GM23338 (cell line): Measurements from ENCODE around the gene NUMB. TPM values are rescaled to one million over a fixed set of nuclear protein-coding genes. Genes with fewer than 3 reads are reported as not detected.

Source experiments
- ATAC-seq: fragments of 200-7000 bp; cut with Tn5 transposase; 3 replicates; pipeline ENCODE4 v1.9.1; 2020
- DNase-seq: peaks from one replicate; pipeline ENCODE4 v3.0.0-alpha.2; 2015; ENCODE audit warnings: low spot score
- H2AFZ ChIP-seq: fragments of 200-600 bp; sonication (generic); 2 replicates; pipeline ENCODE4 v1.8.0; 2016; ENCODE audit warnings: antibody characterized with exemption, mild to moderate bottlenecking, moderate library complexity
- H3F3A ChIP-seq: fragments of 200-600 bp; sonication (generic); replicated peaks from 2 replicates; pipeline ENCODE4 v1.8.0; 2017; ENCODE audit warnings: antibody characterized with exemption, mixed run types, low read depth
- H3K27ac ChIP-seq: fragments of 200-600 bp; sonication (generic); 2 replicates; pipeline ENCODE4 v1.6.1; 2016; ENCODE audit warnings: low read depth
- H3K27me3 ChIP-seq: fragments of 200-600 bp; sonication (generic); 2 replicates; pipeline ENCODE4 v1.8.0; 2016; ENCODE audit warnings: mild to moderate bottlenecking, mixed run types, moderate library complexity; ENCODE audit not compliant: insufficient read depth
- H3K36me3 ChIP-seq: fragments of 200-600 bp; sonication (generic); 2 replicates; pipeline ENCODE4 v1.8.0; 2016; ENCODE audit warnings: mild to moderate bottlenecking; ENCODE audit not compliant: insufficient read depth
- H3K4me1 ChIP-seq: fragments of 200-600 bp; sonication (generic); 2 replicates; pipeline ENCODE4 v1.8.0; 2016; ENCODE audit warnings: mild to moderate bottlenecking, moderate library complexity; ENCODE audit not compliant: insufficient read depth
- H3K4me2 ChIP-seq: fragments of 200-600 bp; sonication (generic); 2 replicates; pipeline ENCODE4 v1.7.1; 2017; ENCODE audit warnings: mixed run types
- H3K4me3 ChIP-seq: fragments of 200-600 bp; sonication (generic); 2 replicates; pipeline ENCODE4 v1.6.1; 2016; ENCODE audit warnings: mixed run types
- H3K79me2 ChIP-seq: fragments of 200-600 bp; sonication (generic); replicated peaks from 2 replicates; pipeline ENCODE4 v1.8.0; 2017; ENCODE audit warnings: mild to moderate bottlenecking; ENCODE audit not compliant: insufficient read depth
- H3K9me2 ChIP-seq: fragments of 200-600 bp; sonication (generic); 2 replicates; pipeline ENCODE4 v1.8.0; 2017; ENCODE audit not compliant: insufficient read depth
- H4K20me1 ChIP-seq: fragments of 200-600 bp; sonication (generic); replicated peaks from 2 replicates; pipeline ENCODE4 v1.8.0; 2017; ENCODE audit warnings: mild to moderate bottlenecking; ENCODE audit not compliant: insufficient read depth
- H3K27ac Mint-ChIP-seq: 2 replicates; pipeline ENCODE4 v1.8.0; 2020; ENCODE audit warnings: inconsistent platforms, mild to moderate bottlenecking, moderate library complexity, mixed read lengths
- H3K27me3 Mint-ChIP-seq: 3 replicates; pipeline ENCODE4 v1.8.0; 2022; ENCODE audit warnings: low read depth, mild to moderate bottlenecking, moderate library complexity, mixed read lengths, inconsistent platforms; ENCODE audit not compliant: insufficient read depth, poor library complexity
- H3K36me3 Mint-ChIP-seq: 3 replicates; pipeline ENCODE4 v1.8.0; 2021; ENCODE audit warnings: low read depth, mild to moderate bottlenecking, inconsistent platforms, moderate library complexity, mixed read lengths
- H3K4me1 Mint-ChIP-seq: 3 replicates; pipeline ENCODE4 v1.8.0; 2020; ENCODE audit warnings: mild to moderate bottlenecking, inconsistent platforms, mixed read lengths
- H3K4me3 Mint-ChIP-seq: 3 replicates; pipeline ENCODE4 v1.8.0; 2021; ENCODE audit warnings: moderate library complexity, mild to moderate bottlenecking, inconsistent platforms, mixed read lengths
- H3K9me3 Mint-ChIP-seq: 3 replicates; pipeline ENCODE4 v1.8.0; 2020; ENCODE audit warnings: moderate library complexity, mild to moderate bottlenecking, inconsistent platforms, mixed read lengths
- EZH2 ChIP-seq: fragments of 200-600 bp; sonication (generic); IDR thresholded peaks from one replicate; pipeline ENCODE4 v1.8.0; 2017; ENCODE audit warnings: antibody characterized with exemption, mild to moderate bottlenecking, low read depth; ENCODE audit not compliant: unreplicated experiment
- EZH2phosphoT487 ChIP-seq: fragments of 200-600 bp; sonication (generic); IDR thresholded peaks from one replicate; pipeline ENCODE4 v1.8.1; 2018; ENCODE audit warnings: antibody characterized with exemption; ENCODE audit not compliant: unreplicated experiment
- JUNB ChIP-seq: IDR thresholded peaks from one replicate; pipeline ENCODE4 v1.6.1; 2016; ENCODE audit warnings: antibody characterized with exemption; ENCODE audit not compliant: unreplicated experiment
- POLR2AphosphoS5 ChIP-seq: IDR thresholded peaks from 2 replicates; pipeline ENCODE4 v1.6.1; 2016; ENCODE audit warnings: antibody characterized with exemption, low read depth
- REST ChIP-seq: IDR thresholded peaks from one replicate; pipeline ENCODE4 v1.6.1; 2018; ENCODE audit warnings: antibody characterized with exemption; ENCODE audit not compliant: unreplicated experiment
- STAT1 ChIP-seq: IDR thresholded peaks from one replicate; pipeline ENCODE4 v1.6.1; 2016; ENCODE audit warnings: antibody characterized with exemption; ENCODE audit not compliant: unreplicated experiment
- ZNF114 ChIP-seq: fragments of 250-450 bp; sonication (Bioruptor Pico); IDR thresholded peaks from 2 replicates; pipeline ENCODE4 v1.5.0; 2020; ENCODE audit warnings: mild to moderate bottlenecking, moderate library complexity
- ZNF331 ChIP-seq: fragments of 250-450 bp; sonication (Bioruptor Pico); IDR thresholded peaks from 2 replicates; pipeline ENCODE4 v1.5.0; 2020; ENCODE audit warnings: low read depth, mild to moderate bottlenecking, moderate library complexity
- ZNF462 ChIP-seq: fragments of 250-450 bp; sonication (Bioruptor Pico); IDR thresholded peaks from 2 replicates; pipeline ENCODE4 v1.5.0; 2020; ENCODE audit warnings: mild to moderate bottlenecking, moderate library complexity
- polyA plus RNA-seq: library from polyadenylated mRNA; unstranded; fragments of >200 nt; fragmentation: Nextera tagmentation; extraction: Ambion mirVana; gene quantifications from 2 replicates; pipeline ENCODE4 v1.2.1, GENCODE V29; 2016
- total RNA-seq: library from RNA; depleted of rRNA; stranded (reverse); fragments of >200 nt; shearing (Covaris generic); gene quantifications from 2 replicates; pipeline ENCODE4 v1.2.3, GENCODE V29; 2014

Gene NUMB
- total and polyA plus RNA-seq, 2 experiments from 2014 or later = 32.1 to 36.7 TPM

- no peak for TF ChIP-seq REST
- no peak for TF ChIP-seq STAT1
- TF ChIP-seq ZNF331 (CRISPR knock-in tag) = no peak
- TF ChIP-seq JUNB = no peak
Observed at GRCh38 chr14:73243341-73243740, 215.0 kb downstream of the NUMB start (continued).

GRCh38 chr14:73242357-73242901 is 215.9 kb downstream of the NUMB start:
- Histone ChIP-seq H3K9me2 (no peaks in the 10 kb centered on the region), H3K36me3 (no peaks in the 10 kb centered on the region), H3K4me1 (peaks cover 32% of the 10 kb centered on the region), H4K20me1 (peaks cover 3% of the 10 kb centered on the region; the same call in 1 of the 2 replicates), H3K27me3 (peaks cover 41% of the 10 kb centered on the region), H2AFZ (no peak overlapping the region), H3F3A (no peaks in the 10 kb centered on the region; the same call in 1 of the 2 replicates), H3K4me2 (no peak overlapping the region), H3K79me2 (0 out of 2 replicates have a peak, but pooled peaks cover 3% of the 10 kb centered on the region), H3K4me3 (no peak overlapping the region), H3K27ac (no peak overlapping the region)
- no peaks in the 10 kb centered on the region; the same call in 2 of the 3 replicates for H3K9me3 Mint-ChIP-seq
- peaks cover 25% of the 10 kb centered on the region for H3K4me1 Mint-ChIP-seq
- DNase-seq = no peak
- ATAC-seq = no peak
- peaks cover 20% of the 10 kb centered on the region for H3K27me3 Mint-ChIP-seq
- no peak overlapping the region for H3K27ac Mint-ChIP-seq
- peaks cover 15% of the 10 kb centered on the region for H3K36me3 Mint-ChIP-seq
- no peak overlapping the region for H3K4me3 Mint-ChIP-seq
- TF ChIP-seq POLR2AphosphoS5 (no peak), ZNF331 (CRISPR knock-in tag) (no peak), EZH2phosphoT487 (no peak), EZH2 (no peak), REST (no peak), ZNF462 (no peak), ZNF114 (no peak), STAT1 (no peak)
